GM19395 (cell line): ENCODE measurements around the gene SLC22A31.
"Not testable (repeated sequence)": the region's sequence is repeated elsewhere in the genome, so short reads cannot be mapped to it uniquely, and the experiment has no call there.

Experiments
- ATAC-seq: cut with Tn5 transposase; IDR thresholded peaks from one replicate; pipeline ENCODE4 v1.9.1; 2021; ENCODE audit warnings: mild to moderate bottlenecking, moderate library complexity; ENCODE audit not compliant: unreplicated experiment

The SLC22A31 gene

DNA sequence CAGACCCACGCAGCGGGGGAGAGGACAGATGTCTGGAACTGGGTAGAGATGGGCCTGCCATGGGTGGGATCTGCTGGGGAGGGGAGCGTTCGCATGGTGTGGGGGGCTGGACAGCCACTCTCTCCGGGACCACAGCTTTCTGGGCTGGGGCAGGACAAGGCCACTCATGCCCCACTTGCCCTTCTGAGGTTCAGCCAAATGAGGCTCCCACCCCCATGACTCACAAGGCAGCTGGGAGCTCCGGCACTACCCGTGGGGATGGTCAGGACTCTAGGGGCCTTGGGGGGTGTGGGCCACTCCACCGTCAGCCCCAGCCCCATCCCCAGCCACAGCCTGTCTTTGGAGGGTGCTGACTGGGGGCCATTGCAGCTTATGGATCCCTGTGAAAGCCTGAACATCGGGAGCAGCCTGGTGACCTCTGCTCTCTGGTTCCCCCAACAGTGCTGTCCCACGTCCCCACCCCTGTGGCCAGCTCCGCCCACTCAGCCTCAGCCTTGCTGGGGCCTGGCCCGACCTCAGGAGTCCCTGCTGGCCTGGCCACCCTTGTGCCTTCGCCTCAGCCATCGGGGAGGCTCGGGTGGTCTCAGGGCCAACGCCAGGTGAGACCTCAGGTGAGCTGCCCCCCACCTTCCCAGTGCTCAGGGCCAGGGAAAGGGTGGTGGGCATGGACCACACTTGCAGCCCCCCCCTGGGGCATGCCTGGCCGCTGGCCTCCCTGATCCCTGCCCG, 33.5 kb downstream of the SLC22A31 start:
- ATAC-seq: no peak

GRCh38 chr16:89165681-89165979, 34.7 kb downstream of the SLC22A31 start:
- not testable (repeated sequence) for ATAC-seq

- ATAC-seq: no peak
Observed at GRCh38 chr16:89164847-89165680, 35.3 kb downstream of the SLC22A31 start.

DNA sequence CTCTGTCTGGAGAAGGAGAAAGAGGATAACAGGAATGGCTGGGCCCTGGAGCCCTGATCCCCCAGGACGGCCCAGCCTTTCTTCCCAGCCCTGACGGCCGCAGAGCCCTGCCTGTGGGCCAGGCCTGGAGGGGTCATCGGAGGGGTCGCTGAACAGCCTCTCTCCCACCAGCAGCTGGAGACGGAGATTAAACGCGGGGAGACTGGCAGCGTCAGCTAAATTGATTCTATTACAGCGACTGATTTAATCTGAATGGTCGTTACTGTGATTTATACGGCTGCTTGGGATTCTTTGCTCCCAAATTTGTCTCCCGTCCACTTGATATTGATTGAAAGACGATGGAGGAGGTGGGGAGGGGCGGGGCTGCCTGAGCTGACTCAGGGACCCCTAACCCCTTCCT, 35.9 kb downstream of the SLC22A31 start:
- no peak for ATAC-seq

GRCh38 chr16:89163297-89163696, 37.0 kb downstream of the SLC22A31 start:
- ATAC-seq: no peak

DNA sequence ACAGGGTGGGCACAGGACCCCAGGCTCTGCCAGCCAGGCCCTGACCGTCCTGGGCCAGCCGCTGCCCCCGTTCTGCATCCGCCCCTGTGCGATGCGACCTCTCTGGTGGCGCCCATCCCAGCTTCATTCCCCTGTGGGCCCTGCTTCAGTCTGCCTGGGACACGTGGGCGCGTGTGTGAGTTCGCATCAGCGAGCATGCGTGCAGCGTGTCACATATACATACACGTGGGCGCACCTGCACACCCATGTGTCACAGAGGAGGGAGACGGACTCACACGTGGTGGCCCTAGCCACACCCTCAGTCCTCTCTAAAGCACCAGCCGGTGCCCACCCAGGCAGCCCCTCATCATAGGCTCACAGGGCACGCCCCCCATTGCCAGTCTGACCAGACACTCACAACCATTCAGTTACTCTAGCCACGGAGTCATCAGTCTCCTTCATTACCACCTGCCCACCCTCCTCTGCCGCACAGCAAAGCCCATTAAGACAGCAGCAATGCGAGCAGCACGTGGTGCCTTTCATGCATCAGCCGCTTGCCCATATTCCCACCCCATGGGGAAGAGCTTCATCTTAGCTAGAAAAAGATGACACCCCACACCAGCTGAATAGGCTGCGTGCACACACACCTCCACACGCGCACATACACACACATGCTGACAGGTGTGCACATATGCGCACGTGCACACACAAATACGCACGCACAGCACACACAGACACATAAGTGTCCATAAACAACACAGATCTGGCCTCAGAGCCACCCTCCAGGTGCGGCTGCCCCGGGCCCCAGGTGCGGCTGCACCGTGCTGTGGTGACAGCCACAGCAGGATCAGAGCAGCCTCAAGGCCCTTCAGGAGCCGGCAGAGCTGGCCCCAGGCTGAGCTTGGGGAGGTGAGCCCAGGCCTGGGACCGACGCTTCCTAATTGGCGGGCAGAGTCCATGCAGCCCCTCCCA, 38.3 kb downstream of the SLC22A31 start:
- no peak for ATAC-seq

DNA sequence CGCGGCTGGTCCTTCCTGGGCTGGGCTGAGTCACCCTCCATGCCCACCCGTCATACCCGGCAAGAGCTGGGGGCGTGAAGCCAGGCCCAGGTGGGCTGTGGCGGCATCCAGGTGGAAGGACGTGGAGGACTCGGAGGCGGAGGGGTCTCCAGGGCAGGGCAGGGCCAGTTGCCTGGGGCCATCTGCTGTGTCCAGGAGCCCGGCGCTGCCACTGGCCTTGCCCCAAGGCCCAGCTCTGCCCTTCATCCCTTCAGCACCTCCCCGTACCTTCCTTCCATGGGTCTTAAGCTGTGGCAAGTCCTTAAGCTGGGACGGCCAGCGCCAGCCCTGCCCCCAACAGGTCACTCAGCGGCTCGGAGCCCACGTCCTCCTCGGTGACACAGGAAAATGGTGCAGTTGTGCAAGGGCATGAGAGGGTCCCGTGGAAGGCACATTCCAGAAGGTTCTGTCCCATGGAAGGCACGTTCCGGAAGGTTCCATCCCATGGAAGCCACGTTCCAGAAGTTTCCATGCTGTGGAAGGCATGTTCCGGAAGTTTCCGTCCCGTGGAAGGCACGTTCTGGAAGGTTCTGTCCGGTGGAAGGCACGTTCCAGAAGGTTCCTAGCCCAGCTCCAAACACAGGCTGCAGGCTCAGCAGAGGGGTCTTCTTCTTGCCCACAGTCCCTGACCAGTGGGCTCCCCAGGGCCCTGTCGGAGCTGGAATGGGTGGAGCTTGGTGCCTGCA, 39.2 kb downstream of the SLC22A31 start:
- ATAC-seq: no peak

DNA sequence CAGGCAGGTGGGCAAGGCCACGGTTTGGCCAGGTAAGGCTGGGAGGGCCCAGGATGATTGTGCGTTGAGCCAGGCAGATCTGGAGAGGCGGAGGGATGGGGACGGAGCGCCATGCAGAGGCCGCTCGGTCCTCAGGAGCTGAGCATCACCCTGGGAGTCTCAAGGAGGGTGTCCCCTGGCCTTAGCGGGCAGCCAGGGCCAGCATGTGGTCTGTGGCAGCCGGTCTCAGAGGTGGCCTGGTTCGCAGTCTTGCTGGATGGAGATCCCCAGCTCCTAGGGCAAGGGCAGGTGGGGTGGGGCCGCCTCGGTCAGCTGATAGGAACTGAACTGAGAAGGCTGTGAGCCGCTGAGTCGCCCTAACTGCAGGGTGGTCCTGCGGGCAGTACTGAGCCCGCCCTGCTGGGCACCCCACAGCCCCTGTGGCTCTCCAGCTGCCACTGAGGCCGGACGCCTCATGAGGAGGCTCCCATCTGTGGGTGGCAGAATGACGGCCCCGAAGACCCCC, 40.4 kb downstream of the SLC22A31 start:
- ATAC-seq: no peak

DNA sequence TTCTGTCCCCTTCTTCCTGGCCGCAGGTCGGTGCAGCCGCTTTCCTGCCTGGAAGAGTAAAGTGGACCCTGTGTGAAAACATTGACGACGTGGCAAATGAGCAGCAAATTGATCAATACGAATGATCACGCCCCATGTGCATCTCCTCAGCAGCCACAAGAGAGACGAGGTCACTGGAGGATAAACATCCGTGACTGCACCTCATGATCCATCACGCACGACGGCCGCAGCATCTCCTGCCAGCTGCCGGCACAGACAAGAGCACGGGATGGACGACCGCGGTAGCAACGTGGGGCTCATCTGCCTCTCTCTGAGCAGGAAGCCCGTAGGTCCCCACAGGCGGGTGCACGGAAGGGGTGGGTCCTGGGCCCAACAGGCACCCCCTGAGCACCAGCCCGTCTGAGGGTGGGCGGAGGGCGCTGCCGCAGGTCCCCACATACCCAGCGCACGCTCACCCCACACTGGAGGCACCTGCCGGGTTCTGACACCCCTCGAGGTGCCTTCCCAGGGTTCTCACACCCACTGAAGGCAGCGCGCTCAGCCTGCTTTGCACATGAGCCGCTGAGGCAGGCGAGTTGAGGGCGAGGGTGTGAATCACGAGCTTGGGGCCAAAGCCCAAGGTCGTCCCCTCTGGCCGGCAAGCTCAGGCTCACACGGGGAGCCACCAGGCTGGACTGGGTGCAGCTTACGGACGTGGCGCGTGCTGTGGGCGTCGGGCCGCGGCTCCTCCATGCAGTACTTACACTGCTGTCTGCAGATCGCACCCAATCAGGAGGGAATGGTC, 41.1 kb downstream of the SLC22A31 start:
- ATAC-seq: no peak

DNA sequence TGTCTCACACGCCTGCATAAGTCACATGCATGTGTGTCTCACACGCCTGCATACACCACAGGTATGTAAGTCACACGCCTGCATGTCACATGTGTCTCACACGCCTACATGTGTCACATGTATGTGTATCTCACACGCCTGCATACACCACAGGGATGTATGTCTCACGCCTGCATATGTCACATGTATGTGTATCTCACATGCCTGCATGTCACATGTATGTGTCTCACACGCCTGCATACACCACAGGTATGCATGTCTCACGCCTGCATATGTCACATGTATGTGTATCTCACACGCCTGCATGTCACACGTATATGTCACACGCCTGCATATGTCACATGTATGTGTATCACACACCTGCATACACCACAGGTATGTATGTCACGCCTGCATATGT, 42.6 kb downstream of the SLC22A31 start:
- ATAC-seq: no peak

DNA sequence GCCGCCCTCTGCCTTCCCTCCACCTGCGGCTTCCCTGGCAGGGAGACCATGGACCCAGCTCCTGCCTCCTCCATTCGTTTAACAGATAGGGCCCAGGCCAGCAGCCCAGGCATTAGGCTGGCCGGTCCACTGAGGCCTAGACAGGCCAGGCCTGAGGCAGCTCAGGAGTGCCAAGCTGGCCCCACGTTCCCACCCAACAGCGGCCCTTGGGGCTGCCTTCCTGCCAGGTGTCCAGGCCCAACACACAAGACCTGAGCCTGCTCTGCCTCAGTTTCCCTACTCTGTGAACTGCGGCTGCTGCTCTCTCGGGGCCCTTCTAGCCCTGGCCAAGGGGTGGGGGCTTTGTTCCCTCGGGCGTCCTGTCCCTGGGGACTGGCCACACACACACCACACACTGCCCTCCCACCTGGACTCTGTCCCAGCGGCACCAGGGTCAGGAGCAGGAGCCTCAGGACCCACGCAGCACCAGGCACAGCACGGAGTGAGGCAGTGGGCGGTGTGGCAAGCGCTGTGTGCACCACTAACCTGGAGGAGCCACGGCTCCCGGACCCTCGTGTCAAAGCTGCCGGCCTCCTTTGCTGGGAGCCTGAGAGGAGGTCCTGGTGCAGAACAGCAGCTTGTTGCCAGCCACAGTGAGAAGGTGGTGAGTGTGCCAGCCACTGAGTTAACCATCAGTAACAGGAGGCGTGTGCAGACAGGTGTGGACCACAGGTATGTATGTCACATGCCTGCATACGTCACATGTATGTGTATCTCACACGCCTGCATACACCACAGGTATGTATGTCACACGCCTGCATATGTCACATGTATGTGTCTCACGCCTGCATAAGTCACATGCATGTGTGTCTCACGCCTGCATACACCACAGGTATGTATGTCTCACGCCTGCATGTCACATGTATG, 43.3 kb downstream of the SLC22A31 start:
- no peak for ATAC-seq

DNA sequence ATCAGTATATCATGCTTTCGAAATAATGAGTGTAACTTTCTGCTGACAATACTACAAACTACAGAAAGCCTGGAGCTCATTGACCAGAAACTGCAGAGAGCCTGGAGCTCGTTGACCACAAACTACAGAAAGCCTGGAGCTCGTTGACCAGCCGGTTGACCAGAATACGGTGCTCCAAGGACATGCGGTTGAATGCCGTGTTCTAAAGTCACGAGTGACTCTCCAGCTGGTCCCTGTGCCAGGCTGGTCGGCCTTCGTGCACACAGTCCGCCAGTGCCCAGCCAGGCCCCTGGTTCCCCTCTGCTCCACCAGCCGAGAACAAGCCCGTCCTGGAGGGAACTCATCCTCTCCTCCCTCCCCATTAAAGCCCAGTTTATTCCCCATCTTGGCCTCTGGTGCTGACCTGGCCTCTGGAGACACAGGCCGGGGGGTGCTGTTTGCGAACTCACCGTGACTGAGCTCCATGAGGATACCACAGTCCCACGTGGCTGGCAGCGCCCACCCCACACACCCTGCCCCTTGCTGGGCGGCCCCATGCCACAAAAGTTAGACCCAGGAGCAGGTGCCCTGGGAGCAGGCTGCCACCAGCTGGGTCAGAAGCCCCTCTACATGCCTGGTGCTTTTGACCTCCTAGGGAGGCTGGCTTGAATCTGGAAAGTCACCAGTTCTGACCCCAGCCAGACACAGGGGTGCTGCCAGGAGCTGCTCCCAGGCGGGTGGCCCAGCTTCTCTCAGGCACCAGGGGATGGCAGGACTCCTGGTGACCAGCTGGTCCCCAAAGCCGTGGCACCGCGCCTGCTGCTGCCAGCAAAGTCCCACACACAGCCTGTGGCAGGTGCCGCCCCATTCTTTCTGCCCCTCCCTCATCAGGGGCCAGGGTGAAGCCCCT, 44.2 kb downstream of the SLC22A31 start:
- ATAC-seq: no peak

DNA sequence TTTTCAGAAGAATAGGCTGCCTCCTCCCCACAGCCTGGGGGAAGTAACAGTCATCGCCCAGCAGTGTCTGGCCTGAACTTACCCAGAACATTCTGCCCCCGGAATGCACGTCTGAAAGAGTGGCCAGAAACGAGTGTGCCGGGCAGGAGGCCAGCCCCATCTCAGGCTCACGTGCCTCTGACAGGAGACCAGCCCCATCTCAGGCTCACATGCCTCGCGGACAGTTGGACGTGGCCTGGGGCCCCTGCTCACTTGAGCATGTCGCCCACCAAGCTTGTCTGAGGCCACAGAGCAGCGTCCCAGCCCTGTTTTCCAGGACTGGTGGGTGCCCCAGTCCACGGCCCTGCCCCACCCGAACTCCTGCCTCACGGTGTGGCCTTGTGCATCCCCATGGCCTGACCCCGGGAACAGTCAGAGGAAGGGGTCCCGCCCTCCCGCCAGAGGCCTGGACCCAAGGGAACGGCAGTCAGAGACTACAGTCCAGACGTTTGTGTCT, 45.1 kb downstream of the SLC22A31 start:
- no peak for ATAC-seq

DNA sequence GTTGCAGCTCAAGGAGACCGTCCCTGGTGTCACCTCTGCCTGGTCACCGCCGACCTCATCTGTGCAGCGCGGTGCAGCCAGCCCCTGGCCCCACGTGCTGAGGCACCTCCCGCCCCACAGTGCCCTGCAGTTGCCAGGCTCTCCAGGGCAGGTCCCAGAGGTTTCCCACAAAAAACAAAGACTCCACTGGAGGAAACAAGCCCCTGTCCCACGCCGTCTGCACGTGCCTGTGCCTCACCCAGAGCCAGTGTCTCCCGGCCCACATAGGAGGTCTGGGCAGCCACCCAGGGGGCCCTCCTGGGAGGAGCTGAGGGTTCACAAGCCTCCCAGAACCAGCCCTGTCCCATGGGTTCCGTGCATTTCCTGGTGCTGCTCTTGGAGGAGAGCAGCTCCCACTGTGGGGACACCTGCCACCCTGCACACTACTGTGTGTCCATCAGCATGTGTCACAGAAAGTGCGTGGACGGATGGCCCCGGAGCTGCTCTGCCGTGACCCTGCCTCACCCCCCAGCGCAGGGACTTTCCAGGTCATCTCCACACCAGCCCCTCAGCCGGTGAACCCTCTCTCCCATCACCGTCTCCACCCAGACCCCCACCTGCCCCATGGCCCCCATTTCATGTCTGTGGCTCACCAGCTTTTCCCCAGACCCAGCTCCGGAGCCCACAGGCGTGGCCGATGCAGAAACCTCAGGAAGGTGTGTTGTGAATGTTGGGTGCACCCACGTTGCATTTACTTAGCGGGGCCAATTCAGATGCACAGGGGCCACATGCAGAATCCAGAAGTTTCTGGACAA, 45.8 kb downstream of the SLC22A31 start:
- ATAC-seq: no peak

GRCh38 chr16:89153848-89154271, 46.5 kb downstream of the SLC22A31 start:
- ATAC-seq: no peak

- ATAC-seq: no peak
Observed at GRCh38 chr16:89152831-89153700, 47.3 kb downstream of the SLC22A31 start.
